Kidney epithelial cell (primary cell): Measurements from ENCODE around the gene CORO2B. TPM values are rescaled to one million over a fixed set of nuclear protein-coding genes. Genes with fewer than 3 reads are reported as not detected.

Source experiments
- DNase-seq: peaks from one replicate; pipeline ENCODE4 v3.0.0-alpha.2; 2010; ENCODE audit warnings: low read depth
- H3K27me3 ChIP-seq: 2 replicates; pipeline ENCODE4 v1.6.0; 2011; ENCODE audit warnings: low read length; ENCODE audit not compliant: control insufficient read depth, insufficient read depth
- H3K36me3 ChIP-seq: 2 replicates; pipeline ENCODE4 v1.5.1; 2011; ENCODE audit warnings: low read length; ENCODE audit not compliant: control insufficient read depth, insufficient read depth
- H3K4me3 ChIP-seq: 2 replicates; pipeline ENCODE4 v1.5.1; 2011; ENCODE audit warnings: low read depth, mild to moderate bottlenecking, control low read depth, low read length
- CTCF ChIP-seq: IDR thresholded peaks from 2 replicates; pipeline ENCODE4 v1.5.1; 2011; ENCODE audit warnings: mild to moderate bottlenecking, moderate library complexity, low read length, control low read depth, inconsistent platforms; ENCODE audit not compliant: insufficient read depth, poor library complexity, severe bottlenecking
- total RNA-seq: library from RNA; depleted of rRNA; stranded (reverse); fragments of >200 nt; gene quantifications from 2 replicates; pipeline ENCODE4 v1.2.3, GENCODE V29; 2015

The CORO2B gene
- total RNA-seq, 1 donor from 2014 or later = 19.8 TPM

DNA sequence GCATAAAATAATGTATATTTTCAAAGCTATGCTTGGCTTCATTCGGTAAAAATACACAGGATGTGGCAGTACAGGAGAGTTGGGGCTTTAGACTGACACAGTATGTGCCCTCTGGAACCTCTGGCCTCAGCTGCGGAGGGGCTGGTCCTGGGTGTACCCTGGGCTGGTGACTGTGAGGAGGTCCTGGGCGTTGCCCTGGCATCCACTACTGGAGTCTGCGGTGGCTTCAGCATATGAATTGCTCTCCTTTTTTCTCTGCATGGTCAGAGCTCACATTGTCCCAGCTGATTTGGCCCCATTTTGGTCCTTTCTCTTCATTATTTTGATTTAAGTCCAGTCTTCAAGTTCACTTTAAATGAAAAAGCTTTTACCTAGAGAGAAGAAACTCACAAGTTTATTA, 40.5 kb upstream of the CORO2B start:
- no peak for TF ChIP-seq CTCF
- DNase-seq = no peak
- no peaks in the 10 kb centered on the region for H3K36me3 ChIP-seq
- peaks cover 2% of the 10 kb centered on the region for H3K27me3 ChIP-seq
- H3K4me3 ChIP-seq = no peak overlapping the region

DNA sequence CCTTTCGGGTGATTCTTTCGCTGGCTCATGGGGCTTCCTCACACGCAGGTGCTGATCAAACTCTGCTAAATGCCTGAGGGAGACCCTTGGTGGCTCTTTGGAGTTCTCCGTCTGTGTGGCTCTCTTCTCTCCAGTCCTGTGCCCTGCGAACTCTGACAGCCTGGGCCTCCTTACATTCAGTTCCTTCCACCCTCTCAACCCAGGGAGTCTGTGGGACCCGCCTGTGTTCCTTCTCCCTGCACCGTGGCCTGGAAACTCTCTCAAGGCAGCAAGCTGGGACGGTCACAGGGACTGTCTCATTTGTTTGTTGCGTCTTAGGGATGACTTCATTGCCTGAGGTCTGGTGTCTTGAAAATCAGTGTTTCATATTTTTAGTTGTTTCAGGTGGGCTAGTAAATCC, 37.0 kb upstream of the CORO2B start:
- Histone ChIP-seq H3K27me3 (peaks cover 2% of the 10 kb centered on the region), H3K36me3 (no peaks in the 10 kb centered on the region), H3K4me3 (no peak overlapping the region)
- DNase-seq = no peak
- no peak for TF ChIP-seq CTCF

GRCh38 chr15:68542348-68542747, 36.4 kb upstream of the CORO2B start:
- TF ChIP-seq CTCF = no peak
- no peak for DNase-seq
- no peaks in the 10 kb centered on the region for H3K36me3 ChIP-seq
- H3K4me3 ChIP-seq = no peak overlapping the region
- H3K27me3 ChIP-seq = peaks cover 2% of the 10 kb centered on the region

- Histone ChIP-seq H3K27me3 (peaks cover 2% of the 10 kb centered on the region), H3K36me3 (no peaks in the 10 kb centered on the region), H3K4me3 (no peak overlapping the region)
- no peak for TF ChIP-seq CTCF
- no peak for DNase-seq
Observed at GRCh38 chr15:68542771-68543164, 36.0 kb upstream of the CORO2B start.

GRCh38 chr15:68543165-68544008, 35.4 kb upstream of the CORO2B start:
- DNase-seq = no peak
- H3K27me3 ChIP-seq = peaks cover 2% of the 10 kb centered on the region
- no peak for TF ChIP-seq CTCF
- no peak overlapping the region for H3K4me3 ChIP-seq
- no peaks in the 10 kb centered on the region for H3K36me3 ChIP-seq

DNA sequence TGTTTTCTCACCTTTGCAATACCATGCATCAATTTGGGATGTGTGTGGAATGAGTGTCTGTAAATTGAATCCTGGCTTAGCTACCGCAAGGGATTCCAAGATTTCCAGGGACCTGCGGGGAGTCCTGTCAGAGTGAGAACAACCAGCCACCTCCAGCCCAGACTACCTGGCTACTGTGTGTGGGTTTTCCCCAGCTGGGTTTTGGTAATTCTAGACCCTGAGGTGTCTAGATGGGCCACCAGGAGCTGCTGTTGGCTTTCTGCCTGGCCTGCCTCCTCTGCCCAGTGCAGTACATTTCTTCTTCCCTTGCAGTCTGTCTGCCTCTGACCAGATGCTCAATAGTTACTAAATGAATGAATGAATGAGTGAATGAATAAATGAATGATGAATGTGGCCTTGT, 32.5 kb upstream of the CORO2B start:
- DNase-seq = no peak
- no peaks in the 10 kb centered on the region for H3K36me3 ChIP-seq
- H3K4me3 ChIP-seq = no peak overlapping the region
- peaks cover 2% of the 10 kb centered on the region for H3K27me3 ChIP-seq
- no peak for TF ChIP-seq CTCF
